ENCODE measurements around the gene ASCL4. TPM values are rescaled to one million over a fixed set of nuclear protein-coding genes. Genes with fewer than 3 reads are reported as not detected.

ASCL4 gene
- total RNA-seq, 2 experiments from 2014 or later, result not detected

Other genes with a start within 250 kb of the ASCL4 start
- gene PWP1, start 88.9 kb upstream of the ASCL4 start, total RNA-seq, result 10 to 100 TPM; 70.6 to 71.5 TPM
- gene PRDM4, start 13.6 kb upstream of the ASCL4 start, total RNA-seq, result 10 to 100 TPM; 30.6 TPM